T-helper 1 cell treated with Interleukin-12 subunit alpha and Interleukin-12 subunit beta and Interleukin-4 antibody, amounts not matched to agents 30 ng/mL and 1 ng/mL, for 36 hours (primary cell): ENCODE results near the gene NSDHL. TPM values are rescaled to one million over a fixed set of nuclear protein-coding genes. Genes with fewer than 3 reads are reported as not detected.
"Not testable (repeated sequence)": the region's sequence is repeated elsewhere in the genome, so short reads cannot be mapped to it uniquely, and the experiment has no call there.

ENCODE experiments used
- intact Hi-C: fragments of 100-400 bp; cut with micrococcal nuclease; formaldehyde crosslinking; loops from one replicate; pipeline ENCODE4 v1.15.1; 2024
- total RNA-seq: library from RNA; stranded (reverse); gene quantifications from 2 replicates; pipeline ENCODE4 v1.2.3, GENCODE V29; 2022

NSDHL gene
- total RNA-seq = 16.3 TPM in 2 replicates

- intact Hi-C loops = loop anchor here (1.0 to 5.0 kb wide), 8 partner anchors 111 to 1932 kb away; partner anchors contain the start of genes ABCD1, BCAP31, CCNQ and CD99L2
Observed at GRCh38 chrX:152830312-152831305, at the start of gene NSDHL, which contains the start of gene CETN2. TSS of gene NSDHL (plus strand) at chrX:152831063. CDS start at chrX:152846325, 15,262 bp downstream. TSS of gene CETN2 (minus strand) at chrX:152830757. CDS start at chrX:152830710, 47 bp downstream.

- intact Hi-C loops = not testable (repeated sequence)
Observed at GRCh38 chrX:152787062-152787461, 43.8 kb upstream of the NSDHL start.

- intact Hi-C loops = no loop called here
Observed at GRCh38 chrX:152798945-152799344, 31.9 kb upstream of the NSDHL start.

- intact Hi-C loops = no loop called here
Observed at GRCh38 chrX:152806035-152806434, 24.8 kb upstream of the NSDHL start.

GRCh38 chrX:152810403-152810802 lies 20.5 kb upstream of the NSDHL start:
- intact Hi-C loops = no loop called here

GRCh38 chrX:152813206-152813605 lies 17.7 kb upstream of the NSDHL start:
- intact Hi-C loops = no loop called here

GRCh38 chrX:152814048-152814447 lies 16.8 kb upstream of the NSDHL start:
- intact Hi-C loops = no loop called here

GRCh38 chrX:152817078-152817764 lies 13.6 kb upstream of the NSDHL start:
- intact Hi-C loops = loop anchor here (1.0 to 5.0 kb wide), 3 partner anchors 175 to 1665 kb away; no protein-coding TSS in a partner anchor

- intact Hi-C loops = loop anchor here (5.0 kb wide), 2 partner anchors 1066 to 1666 kb away; no protein-coding TSS in a partner anchor
Observed at GRCh38 chrX:152818356-152818755, 12.5 kb upstream of the NSDHL start.

GRCh38 chrX:152819266-152819665 lies 11.6 kb upstream of the NSDHL start:
- intact Hi-C loops = loop anchor here (5.0 kb wide), 2 partner anchors 1067 to 1667 kb away; no protein-coding TSS in a partner anchor

GRCh38 chrX:152819732-152820131 lies 11.1 kb upstream of the NSDHL start:
- intact Hi-C loops = loop anchor here (5.0 kb wide), 2 partner anchors 1067 to 1667 kb away; no protein-coding TSS in a partner anchor

GRCh38 chrX:152821145-152821765 lies 9.6 kb upstream of the NSDHL start:
- intact Hi-C loops = loop anchor here (1.0 kb wide), 1 partner anchor 179 kb away; no protein-coding TSS in a partner anchor

GRCh38 chrX:152822383-152823086 lies 8.3 kb upstream of the NSDHL start:
- intact Hi-C loops = no loop called here

GRCh38 chrX:152823657-152824056 lies 7.2 kb upstream of the NSDHL start:
- intact Hi-C loops = no loop called here

- intact Hi-C loops = no loop called here
Observed at GRCh38 chrX:152824841-152825374, 6.0 kb upstream of the NSDHL start.

GRCh38 chrX:152831391-152831790 lies 528 bp downstream of the NSDHL start:
- intact Hi-C loops = loop anchor here (2.0 to 5.0 kb wide), 6 partner anchors 639 to 1933 kb away; partner anchors contain the start of genes ABCD1, BCAP31, CCNQ and CD99L2

GRCh38 chrX:152832520-152832919 lies 1.7 kb downstream of the NSDHL start:
- intact Hi-C loops = loop anchor here (5.0 kb wide), 3 partner anchors 765 to 1850 kb away; partner anchors contain the start of genes CCNQ, HMGB3 and VMA21

GRCh38 chrX:152833378-152833777 lies 2.5 kb downstream of the NSDHL start:
- intact Hi-C loops = loop anchor here (5.0 kb wide), 3 partner anchors 764 to 1851 kb away; partner anchors contain the start of genes CCNQ, HMGB3 and VMA21

GRCh38 chrX:152835470-152835869 lies 4.6 kb downstream of the NSDHL start:
- intact Hi-C loops = not testable (repeated sequence)
